RWPE1 (cell line): ENCODE results near the gene SMC3.

Experiments
- CTCF ChIA-PET: fragments of 350-600 bp; sonication (Branson Sonifier 250); formaldehyde crosslinking; extraction: SDS; loops from one replicate; lab custom pipeline; 2021; lab: Yijun Ruan, JAX
- POLR2A ChIA-PET: fragments of 400-600 bp; formaldehyde crosslinking; extraction: SDS; loops from one replicate; lab custom pipeline; 2020; ENCODE audit warnings: antibody characterized with exemption; ENCODE audit not compliant: low non-redundant PET; lab: Yijun Ruan, JAX
- DNase-seq: peaks from one replicate; pipeline ENCODE4 v3.0.0; 2012; ENCODE audit warnings: low spot score
- H3K27ac ChIP-seq: fragments of 450-650 bp; 2 replicates; pipeline ENCODE4 v1.5.1; 2017
- CTCF ChIP-seq: fragments of 450-650 bp; conservative IDR thresholded peaks from 2 replicates; pipeline ENCODE4 v1.5.1; 2017; ENCODE audit warnings: low read depth, mild to moderate bottlenecking

The SMC3 gene

GRCh38 chr10:110631934-110632333 is 64.4 kb downstream of the SMC3 start:
- TF ChIP-seq CTCF: no peak
- ChIA-PET CTCF (interaction anchor here (1.4 kb wide), 1 partner anchor 39 kb away, joined by 3 read pairs; no protein-coding TSS in a partner anchor), POLR2A (no interaction called here)
- no peak overlapping the region for H3K27ac ChIP-seq
- DNase-seq: no peak

- ChIA-PET CTCF (interaction anchor here (0.8 to 1.4 kb wide), 2 partner anchors 27 to 39 kb away, joined by 3 read pairs; no protein-coding TSS in a partner anchor), POLR2A (no interaction called here)
- TF ChIP-seq CTCF: no peak
- no peak overlapping the region for H3K27ac ChIP-seq
- DNase-seq: peak; percentile 79
These were observed 65.2 kb downstream of the SMC3 start for GRCh38 chr10:110632591-110633215.

DNA sequence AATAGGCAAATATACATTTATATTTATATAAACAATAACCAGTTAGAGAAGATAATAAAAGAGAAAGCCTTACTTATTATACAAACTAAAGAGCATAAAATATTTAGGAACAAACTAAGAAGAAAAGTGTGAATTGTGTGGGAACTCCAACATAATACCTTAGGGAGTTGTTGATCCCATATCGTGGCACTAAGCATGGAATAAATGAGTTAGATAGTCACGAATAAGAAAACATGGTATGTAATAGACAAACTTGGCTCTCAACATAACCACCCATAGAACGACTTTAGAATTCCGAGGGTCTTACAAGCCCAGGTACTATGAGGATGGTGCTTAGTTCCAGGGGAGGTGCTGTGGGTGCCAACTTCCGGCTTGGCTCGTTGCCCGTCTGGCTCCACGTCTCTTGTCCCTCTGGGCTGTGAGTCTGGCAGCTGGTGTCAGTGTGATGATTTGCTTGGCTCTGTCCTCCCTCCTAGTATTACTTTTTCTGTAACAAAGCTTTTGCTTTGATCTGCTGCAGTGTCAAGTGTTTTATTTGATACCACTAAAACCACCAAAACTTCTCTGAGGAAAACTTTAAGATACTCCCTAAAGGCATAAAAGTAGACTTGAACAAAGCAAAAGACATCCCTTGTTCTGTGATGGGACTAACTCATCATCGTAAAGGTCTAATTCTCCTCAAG is 67.2 kb downstream of the SMC3 start:
- H3K27ac ChIP-seq: no peak overlapping the region
- TF ChIP-seq CTCF: no peak
- DNase-seq: no peak
- POLR2A ChIA-PET: no interaction called here
- CTCF ChIA-PET: interaction anchor here (0.6 to 1.0 kb wide), 2 partner anchors 38 to 546 kb away, joined by 5 to 7 read pairs; no protein-coding TSS in a partner anchor

- no peak for TF ChIP-seq CTCF
- H3K27ac ChIP-seq: no peak overlapping the region
- POLR2A ChIA-PET: no interaction called here
- no peak for DNase-seq
- CTCF ChIA-PET: no interaction called here
These were observed 69.1 kb downstream of the SMC3 start for GRCh38 chr10:110636572-110636931.

DNA sequence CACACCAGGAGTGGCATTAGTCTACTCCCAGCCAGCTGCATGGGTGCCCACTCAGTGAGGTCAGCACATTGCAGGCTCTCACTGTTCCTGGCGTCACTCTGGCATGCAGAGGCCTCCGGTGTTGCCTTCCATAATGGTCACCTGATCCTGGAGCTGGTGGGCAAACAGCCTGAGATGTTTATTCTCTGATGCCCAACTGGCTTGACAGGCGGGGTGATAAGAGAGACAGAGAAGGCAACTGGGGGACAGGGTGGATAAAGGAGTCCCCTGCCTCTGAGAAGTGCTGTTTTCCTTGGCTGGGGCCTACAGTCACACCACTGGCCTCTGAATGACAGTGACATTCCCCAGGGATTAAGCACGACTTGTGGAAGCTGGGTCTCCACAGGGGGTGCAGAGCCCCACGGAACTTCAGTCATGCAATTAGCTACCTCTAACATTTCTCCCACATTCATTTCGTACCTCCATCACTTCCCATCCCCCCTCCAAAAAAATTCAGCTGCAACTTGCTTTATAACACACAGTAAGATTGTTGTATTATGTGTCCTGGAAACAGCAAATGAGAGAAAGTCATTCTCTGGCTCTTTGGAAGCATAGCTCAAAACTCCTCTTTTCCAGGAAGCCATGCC is 69.5 kb downstream of the SMC3 start:
- DNase-seq: no peak
- CTCF ChIA-PET: interaction anchor here (0.6 to 0.7 kb wide), 3 partner anchors 301 to 783 kb away, joined by 3 to 4 read pairs (median 3); no protein-coding TSS in a partner anchor
- POLR2A ChIA-PET: no interaction called here

More for the DNA sequence above, 69.5 kb downstream of the SMC3 start:
- no peak for TF ChIP-seq CTCF
- H3K27ac ChIP-seq: no peak overlapping the region
